Nephron progenitor cell (in vitro differentiated cells): ENCODE measurements around the gene PEX14.

ENCODE experiments used
- DNase-seq: peaks from one replicate; pipeline ENCODE4 v3.0.0; 2021
- H3K27ac Mint-ChIP-seq: 2 replicates; pipeline ENCODE4 v1.8.0; 2021; ENCODE audit warnings: mild to moderate bottlenecking, moderate library complexity, mixed read lengths
- H3K27me3 Mint-ChIP-seq: 2 replicates; pipeline ENCODE4 v1.8.0; 2021; ENCODE audit warnings: mild to moderate bottlenecking, low read depth, mixed read lengths; ENCODE audit not compliant: poor library complexity
- H3K36me3 Mint-ChIP-seq: 2 replicates; pipeline ENCODE4 v1.8.0; 2021; ENCODE audit warnings: low read depth, mixed read lengths
- H3K4me1 Mint-ChIP-seq: 2 replicates; pipeline ENCODE4 v1.8.0; 2021; ENCODE audit warnings: mixed read lengths
- H3K4me3 Mint-ChIP-seq: 2 replicates; pipeline ENCODE4 v1.8.0; 2021; ENCODE audit warnings: mild to moderate bottlenecking, moderate library complexity, mixed read lengths
- H3K9me3 Mint-ChIP-seq: 2 replicates; pipeline ENCODE4 v1.8.0; 2021; ENCODE audit warnings: mild to moderate bottlenecking, moderate library complexity, mixed read lengths
- CTCF ChIP-seq: fragments of 200-600 bp; sonication (generic); IDR thresholded peaks from 2 replicates; pipeline ENCODE4 v1.5.0; 2021; ENCODE audit warnings: antibody characterized with exemption

PEX14 gene

DNA sequence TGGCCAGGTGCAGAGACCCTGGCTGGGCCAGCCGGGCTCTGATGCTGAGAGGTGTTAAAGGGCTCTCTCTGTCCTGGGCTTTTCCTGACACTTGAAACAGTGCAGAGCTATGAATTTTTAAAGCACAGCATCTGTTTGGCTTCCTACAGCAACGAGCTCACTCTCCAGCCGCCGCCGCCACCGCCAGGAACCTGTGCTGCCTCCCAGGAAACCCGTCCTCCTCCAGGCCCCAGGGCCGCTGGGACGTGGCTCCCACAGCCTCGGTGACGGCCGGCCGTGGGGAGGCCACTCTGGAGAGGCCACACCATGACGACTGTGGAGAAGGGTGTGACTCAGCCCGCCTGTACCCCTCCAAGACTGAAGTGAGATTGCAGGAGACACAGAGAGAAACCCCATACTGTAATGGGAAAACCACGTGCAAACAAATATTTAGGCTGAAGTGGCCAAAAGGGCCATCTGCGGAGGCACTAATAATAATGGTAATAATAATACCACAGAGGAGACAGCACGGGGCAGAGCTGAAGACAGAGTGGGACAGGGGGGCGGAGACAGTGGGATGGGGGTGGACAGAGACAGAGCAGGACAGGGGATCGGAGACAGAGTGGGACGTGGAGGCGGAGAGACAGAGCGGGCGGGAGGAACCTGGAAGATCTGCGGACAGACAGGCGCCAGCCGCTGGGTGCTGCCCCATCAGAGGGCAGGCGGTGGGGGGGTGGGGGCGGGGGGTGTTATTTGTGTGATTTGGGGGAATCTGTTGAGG lies 182.5 kb downstream of the PEX14 start:
- Mint-ChIP-seq H3K4me3 (no peak overlapping the region), H3K27me3 (peaks cover 34% of the 10 kb centered on the region), H3K9me3 (no peaks in the 10 kb centered on the region), H3K4me1 (peaks cover 13% of the 10 kb centered on the region), H3K27ac (no peak overlapping the region), H3K36me3 (no peaks in the 10 kb centered on the region)
- DNase-seq, result no peak
- TF ChIP-seq CTCF, result no peak

- Mint-ChIP-seq H3K27ac (no peak overlapping the region), H3K9me3 (no peaks in the 10 kb centered on the region), H3K36me3 (no peaks in the 10 kb centered on the region), H3K4me3 (no peak overlapping the region), H3K4me1 (peaks cover 13% of the 10 kb centered on the region), H3K27me3 (peaks cover 22% of the 10 kb centered on the region)
- DNase-seq, result no peak
- TF ChIP-seq CTCF, result no peak
Measured at GRCh38 chr1:10658396-10659066, 183.8 kb downstream of the PEX14 start.

- peaks cover 15% of the 10 kb centered on the region for H3K27me3 Mint-ChIP-seq
- no peaks in the 10 kb centered on the region for H3K36me3 Mint-ChIP-seq
- no peak overlapping the region for H3K4me3 Mint-ChIP-seq
- H3K4me1 Mint-ChIP-seq, result peaks cover 19% of the 10 kb centered on the region
- no peaks in the 10 kb centered on the region for H3K9me3 Mint-ChIP-seq
- no peak for DNase-seq
- TF ChIP-seq CTCF, result no peak
- no peak overlapping the region for H3K27ac Mint-ChIP-seq
Measured at GRCh38 chr1:10659218-10659617, 184.5 kb downstream of the PEX14 start.

GRCh38 chr1:10659646-10660540 lies 185.1 kb downstream of the PEX14 start:
- no peak for TF ChIP-seq CTCF
- peaks cover 23% of the 10 kb centered on the region for H3K4me1 Mint-ChIP-seq
- no peaks in the 10 kb centered on the region for H3K9me3 Mint-ChIP-seq

DNA sequence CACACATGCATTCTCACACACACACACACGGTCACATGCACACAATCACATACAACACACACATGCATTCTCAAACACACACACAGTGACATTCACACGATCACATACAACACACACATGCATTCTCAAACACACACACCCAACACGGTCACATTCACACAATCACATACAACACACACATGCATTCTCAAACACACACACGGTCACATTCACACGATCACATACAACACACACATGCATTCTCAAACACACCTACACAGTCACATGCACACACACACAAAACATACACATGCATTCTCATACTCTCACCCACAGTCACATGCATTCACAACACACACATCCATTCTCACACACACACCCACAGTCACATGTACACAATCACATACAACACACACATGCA lies 186.7 kb downstream of the PEX14 start:
- Mint-ChIP-seq H3K36me3 (no peaks in the 10 kb centered on the region), H3K9me3 (no peaks in the 10 kb centered on the region), H3K27ac (no peak overlapping the region), H3K4me1 (peaks cover 35% of the 10 kb centered on the region), H3K27me3 (peaks cover 8% of the 10 kb centered on the region), H3K4me3 (no peak overlapping the region)
- DNase-seq, result no peak
- TF ChIP-seq CTCF, result no peak

More at GRCh38 chr1:10659646-10660540, 185.1 kb downstream of the PEX14 start:
- Mint-ChIP-seq H3K27ac (no peak overlapping the region), H3K36me3 (no peaks in the 10 kb centered on the region), H3K4me3 (no peak overlapping the region), H3K27me3 (peaks cover 11% of the 10 kb centered on the region)
- no peak for DNase-seq
